HL-60 (cell line): ENCODE results near the gene RFLNA.

ENCODE experiments used
- DNase-seq, 2 experiments: peaks; one replicate each; pipeline ENCODE4 v3.0.0-alpha.2; 2010 to 2020; ENCODE audit warnings: low read depth in 1 of 2, low spot score in 1 of 2
- H3K27ac ChIP-seq: fragments of 250-450 bp; sonication (Bioruptor Pico); replicated peaks from 2 replicates; pipeline ENCODE4 v1.5.1; 2020; ENCODE audit warnings: mild to moderate bottlenecking, moderate library complexity
- H3K27me3 ChIP-seq: fragments of 250-450 bp; sonication (Bioruptor Pico); 2 replicates; pipeline ENCODE4 v1.5.1; 2021; ENCODE audit warnings: mild to moderate bottlenecking, moderate library complexity; ENCODE audit not compliant: insufficient read depth, poor library complexity, severe bottlenecking
- H3K4me3 ChIP-seq: replicated peaks from 2 replicates; pipeline ENCODE4 v1.5.1; 2011; ENCODE audit warnings: mild to moderate bottlenecking, control low read depth, low read length; ENCODE audit not compliant: insufficient read depth
- GABPA ChIP-seq: IDR thresholded peaks from 2 replicates; pipeline ENCODE4 v1.6.1; 2012; ENCODE audit warnings: low read depth
- POLR2AphosphoS5 ChIP-seq: IDR thresholded peaks from 2 replicates; pipeline ENCODE4 v1.6.1; 2012; ENCODE audit warnings: low read depth
- SPI1 ChIP-seq: IDR thresholded peaks from 2 replicates; pipeline ENCODE4 v1.6.1; 2012; ENCODE audit warnings: low read depth, mild to moderate bottlenecking, borderline replicate concordance
- TF ChIP-seq, protein P1 (sequence below): IDR thresholded peaks from 2 replicates; pipeline ENCODE4 v1.6.1; 2012; ENCODE audit warnings: low read depth; ENCODE audit not compliant: insufficient replicate concordance
- TF ChIP-seq, protein P2 (sequence below): IDR thresholded peaks from one replicate; pipeline ENCODE4 v1.5.1; 2011; ENCODE audit warnings: low read length, control low read depth, inconsistent platforms; ENCODE audit not compliant: insufficient read depth

The RFLNA gene

DNA sequence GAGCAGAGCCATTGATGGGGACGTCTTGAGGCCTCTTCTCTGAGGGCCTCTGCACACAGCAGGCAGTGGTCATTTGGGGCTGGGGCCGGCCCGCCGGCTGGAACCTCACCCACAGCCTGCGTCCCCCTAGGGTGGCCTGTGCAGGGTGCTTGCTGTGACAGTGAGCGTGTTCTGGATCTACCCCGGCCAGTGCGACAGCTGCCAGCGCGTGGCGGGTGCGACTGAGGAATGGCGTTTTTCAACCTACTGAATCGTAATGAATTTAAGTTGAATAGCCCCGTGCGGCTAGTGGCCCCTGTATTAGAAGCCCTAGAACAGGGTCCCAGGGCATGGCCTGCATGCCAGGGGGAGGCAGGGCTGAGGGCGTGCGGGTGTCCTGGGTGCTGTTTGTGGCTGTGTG, 13.8 kb downstream of the RFLNA start:
- Histone ChIP-seq H3K27ac (no peak overlapping the region), H3K27me3 (no peaks in the 10 kb centered on the region), H3K4me3 (no peak overlapping the region)
- DNase-seq: no peak
- TF ChIP-seq POLR2AphosphoS5 (no peak), GABPA (no peak), SPI1 (no peak)
- TF ChIP-seq, protein P1, sequence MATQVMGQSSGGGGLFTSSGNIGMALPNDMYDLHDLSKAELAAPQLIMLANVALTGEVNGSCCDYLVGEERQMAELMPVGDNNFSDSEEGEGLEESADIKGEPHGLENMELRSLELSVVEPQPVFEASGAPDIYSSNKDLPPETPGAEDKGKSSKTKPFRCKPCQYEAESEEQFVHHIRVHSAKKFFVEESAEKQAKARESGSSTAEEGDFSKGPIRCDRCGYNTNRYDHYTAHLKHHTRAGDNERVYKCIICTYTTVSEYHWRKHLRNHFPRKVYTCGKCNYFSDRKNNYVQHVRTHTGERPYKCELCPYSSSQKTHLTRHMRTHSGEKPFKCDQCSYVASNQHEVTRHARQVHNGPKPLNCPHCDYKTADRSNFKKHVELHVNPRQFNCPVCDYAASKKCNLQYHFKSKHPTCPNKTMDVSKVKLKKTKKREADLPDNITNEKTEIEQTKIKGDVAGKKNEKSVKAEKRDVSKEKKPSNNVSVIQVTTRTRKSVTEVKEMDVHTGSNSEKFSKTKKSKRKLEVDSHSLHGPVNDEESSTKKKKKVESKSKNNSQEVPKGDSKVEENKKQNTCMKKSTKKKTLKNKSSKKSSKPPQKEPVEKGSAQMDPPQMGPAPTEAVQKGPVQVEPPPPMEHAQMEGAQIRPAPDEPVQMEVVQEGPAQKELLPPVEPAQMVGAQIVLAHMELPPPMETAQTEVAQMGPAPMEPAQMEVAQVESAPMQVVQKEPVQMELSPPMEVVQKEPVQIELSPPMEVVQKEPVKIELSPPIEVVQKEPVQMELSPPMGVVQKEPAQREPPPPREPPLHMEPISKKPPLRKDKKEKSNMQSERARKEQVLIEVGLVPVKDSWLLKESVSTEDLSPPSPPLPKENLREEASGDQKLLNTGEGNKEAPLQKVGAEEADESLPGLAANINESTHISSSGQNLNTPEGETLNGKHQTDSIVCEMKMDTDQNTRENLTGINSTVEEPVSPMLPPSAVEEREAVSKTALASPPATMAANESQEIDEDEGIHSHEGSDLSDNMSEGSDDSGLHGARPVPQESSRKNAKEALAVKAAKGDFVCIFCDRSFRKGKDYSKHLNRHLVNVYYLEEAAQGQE: no peak
- TF ChIP-seq, protein P2, sequence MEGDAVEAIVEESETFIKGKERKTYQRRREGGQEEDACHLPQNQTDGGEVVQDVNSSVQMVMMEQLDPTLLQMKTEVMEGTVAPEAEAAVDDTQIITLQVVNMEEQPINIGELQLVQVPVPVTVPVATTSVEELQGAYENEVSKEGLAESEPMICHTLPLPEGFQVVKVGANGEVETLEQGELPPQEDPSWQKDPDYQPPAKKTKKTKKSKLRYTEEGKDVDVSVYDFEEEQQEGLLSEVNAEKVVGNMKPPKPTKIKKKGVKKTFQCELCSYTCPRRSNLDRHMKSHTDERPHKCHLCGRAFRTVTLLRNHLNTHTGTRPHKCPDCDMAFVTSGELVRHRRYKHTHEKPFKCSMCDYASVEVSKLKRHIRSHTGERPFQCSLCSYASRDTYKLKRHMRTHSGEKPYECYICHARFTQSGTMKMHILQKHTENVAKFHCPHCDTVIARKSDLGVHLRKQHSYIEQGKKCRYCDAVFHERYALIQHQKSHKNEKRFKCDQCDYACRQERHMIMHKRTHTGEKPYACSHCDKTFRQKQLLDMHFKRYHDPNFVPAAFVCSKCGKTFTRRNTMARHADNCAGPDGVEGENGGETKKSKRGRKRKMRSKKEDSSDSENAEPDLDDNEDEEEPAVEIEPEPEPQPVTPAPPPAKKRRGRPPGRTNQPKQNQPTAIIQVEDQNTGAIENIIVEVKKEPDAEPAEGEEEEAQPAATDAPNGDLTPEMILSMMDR: no peak

DNA sequence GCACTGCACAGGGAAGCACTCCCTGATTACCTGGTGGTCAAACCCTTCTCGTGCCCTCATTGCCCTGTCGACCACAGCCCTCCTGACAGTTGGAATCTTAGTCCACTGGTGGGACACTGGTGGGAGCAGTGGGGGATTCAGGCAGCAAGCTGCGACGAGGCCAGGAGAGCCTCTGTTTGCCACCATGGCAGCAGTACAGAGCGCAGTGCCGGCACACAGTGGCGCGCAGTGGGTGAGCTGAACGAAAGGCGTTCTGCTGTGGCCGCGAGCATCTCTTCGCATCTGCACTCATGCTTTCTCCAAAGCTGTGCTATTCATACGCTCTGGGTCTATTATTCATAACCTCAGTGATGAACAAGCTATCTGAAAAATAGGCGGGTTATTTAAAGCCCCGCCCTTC, 14.3 kb downstream of the RFLNA start:
- Histone ChIP-seq H3K4me3 (no peak overlapping the region), H3K27ac (no peak overlapping the region), H3K27me3 (no peaks in the 10 kb centered on the region)
- DNase-seq: no peak
- TF ChIP-seq, protein P1: no peak
- TF ChIP-seq POLR2AphosphoS5 (no peak), SPI1 (no peak), GABPA (no peak)

DNA sequence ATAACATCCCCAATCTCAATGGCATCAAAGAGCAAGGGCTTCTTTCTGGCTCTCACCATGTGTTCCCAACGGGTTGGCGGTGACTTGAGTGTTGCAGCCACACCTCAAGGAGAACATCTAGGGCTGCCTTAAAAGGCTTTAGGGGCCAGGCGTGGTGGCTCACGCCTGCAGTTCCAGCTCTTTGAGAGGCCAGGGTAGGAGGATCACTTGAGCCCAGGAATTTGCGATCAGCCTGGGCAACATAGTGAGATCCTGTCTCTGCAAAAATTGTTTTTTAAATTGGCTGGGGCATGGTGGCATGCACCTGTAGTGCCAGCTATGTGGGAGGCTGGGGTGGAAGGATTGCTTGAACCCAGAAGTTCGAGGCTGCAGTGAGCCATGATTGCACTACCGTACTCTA, 14.9 kb downstream of the RFLNA start:
- Histone ChIP-seq H3K4me3 (no peak overlapping the region), H3K27ac (no peak overlapping the region), H3K27me3 (no peaks in the 10 kb centered on the region)
- TF ChIP-seq POLR2AphosphoS5 (no peak), GABPA (no peak), SPI1 (no peak)
- TF ChIP-seq, protein P1: no peak
- TF ChIP-seq, protein P2: no peak
- DNase-seq: no peak

DNA sequence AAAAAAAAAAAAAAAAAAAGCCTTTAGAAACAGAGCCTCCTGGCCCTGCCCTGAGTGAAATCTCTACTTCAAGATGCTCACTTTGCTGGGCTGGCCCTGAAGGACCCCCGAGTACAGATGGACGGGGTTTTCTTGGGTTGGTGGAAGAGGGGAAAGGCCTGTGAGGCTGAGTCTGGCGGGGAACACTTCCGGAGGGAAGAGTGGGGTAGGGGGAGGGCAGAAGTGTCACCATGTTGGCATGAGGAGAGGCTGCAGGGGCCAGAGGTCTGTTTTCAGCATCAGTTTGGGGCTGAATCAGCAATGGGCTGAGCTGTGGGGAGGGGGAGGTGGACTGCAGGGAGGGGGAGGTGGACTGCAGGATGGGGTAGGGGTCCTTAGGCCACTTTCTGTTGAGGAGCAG, 15.3 kb downstream of the RFLNA start:
- no peak overlapping the region for H3K27ac ChIP-seq
- TF ChIP-seq SPI1: no peak
- TF ChIP-seq, protein P1: no peak
- H3K27me3 ChIP-seq: no peaks in the 10 kb centered on the region
- no peak for DNase-seq
- no peak overlapping the region for H3K4me3 ChIP-seq
